Hematopoietic multipotent progenitor cell (in vitro differentiated cells): ENCODE results near the gene SHBG. TPM values are rescaled to one million over a fixed set of nuclear protein-coding genes. Genes with fewer than 3 reads are reported as not detected.

Source experiments
- small RNA-seq: library from RNA; depleted of rRNA; stranded (forward); fragments of <200 nt; gene quantifications from one replicate; pipeline ENCODE3, GENCODE V24; 2012
- total RNA-seq: library from RNA; depleted of rRNA; stranded (reverse); fragments of >200 nt; gene quantifications from one replicate; pipeline ENCODE4 v1.2.3, GENCODE V29; 2012

Gene SHBG
- total RNA-seq, 1 donor, result not detected

Small RNAs within 50 kb of the gene (small RNA-seq; reads per million reads assigned to genes)
- not detected for gene CD68

Other genes with a start within 250 kb of the SHBG start
- gene TNK1, start 249.0 kb upstream of the SHBG start, total RNA-seq, result 4.3 TPM
- gene PLSCR3, start 235.6 kb upstream of the SHBG start, total RNA-seq, result 26.9 TPM
- gene TMEM256, start 226.0 kb upstream of the SHBG start, total RNA-seq, result 141 TPM
- gene NLGN2, start 222.3 kb upstream of the SHBG start, total RNA-seq, result 6.7 TPM
- gene SPEM1, start 209.8 kb upstream of the SHBG start, total RNA-seq, result not detected
- gene SPEM2, start 204.5 kb upstream of the SHBG start, total RNA-seq, result under 0.01 TPM
- not detected for gene SPEM3, start 201.3 kb upstream of the SHBG start, total RNA-seq
- gene TMEM102, start 194.7 kb upstream of the SHBG start, total RNA-seq, result 17.0 TPM
- 0.54 TPM for gene FGF11, start 190.6 kb upstream of the SHBG start, total RNA-seq
- 26.1 TPM for gene CHRNB1, start 185.1 kb upstream of the SHBG start, total RNA-seq
- gene ZBTB4, start 150.5 kb upstream of the SHBG start, total RNA-seq, result 17.8 TPM
- not detected for gene SLC35G6, start 148.7 kb upstream of the SHBG start, total RNA-seq
- 234 TPM for gene POLR2A, start 145.8 kb upstream of the SHBG start, total RNA-seq
- gene TNFSF12, start 81.1 kb upstream of the SHBG start, total RNA-seq, result 11.0 TPM
- gene TNFSF13, start 71.4 kb upstream of the SHBG start, total RNA-seq, result 15.3 TPM
- gene SENP3, start 68.2 kb upstream of the SHBG start, total RNA-seq, result 50.1 TPM
- 16.4 TPM for gene CD68, start 50.5 kb upstream of the SHBG start, total RNA-seq
- gene MPDU1, start 46.3 kb upstream of the SHBG start, total RNA-seq, result 118 TPM
- 0.81 TPM for gene SOX15, start 40.0 kb upstream of the SHBG start, total RNA-seq
- gene FXR2, start 15.2 kb upstream of the SHBG start, total RNA-seq, result 22.6 TPM
- 14.0 TPM for gene SAT2, start 2.3 kb upstream of the SHBG start, total RNA-seq
- gene ATP1B2, start 20.8 kb downstream of the SHBG start, total RNA-seq, result not detected
- gene TP53, start 57.4 kb downstream of the SHBG start, total RNA-seq, result 72.4 TPM
- gene WRAP53, start 58.3 kb downstream of the SHBG start, total RNA-seq, result 14.5 TPM
- under 0.01 TPM for gene EFNB3, start 75.1 kb downstream of the SHBG start, total RNA-seq
- gene DNAH2, start 87.6 kb downstream of the SHBG start, total RNA-seq, result under 0.01 TPM
- gene KDM6B, start 204.1 kb downstream of the SHBG start, total RNA-seq, result 24.8 TPM
- 4.6 TPM for gene TMEM88, start 224.9 kb downstream of the SHBG start, total RNA-seq
- gene NAA38, start 227.4 kb downstream of the SHBG start, total RNA-seq, result 97.8 TPM
- gene CYB5D1, start 227.9 kb downstream of the SHBG start, total RNA-seq, result 9.4 TPM